ENCODE results near the gene CD300LG. TPM values are rescaled to one million over a fixed set of nuclear protein-coding genes. Genes with fewer than 3 reads are reported as not detected.

Gene CD300LG
- total and polyA plus RNA-seq, 2 experiments from 2014 or later = not detected

DNA sequence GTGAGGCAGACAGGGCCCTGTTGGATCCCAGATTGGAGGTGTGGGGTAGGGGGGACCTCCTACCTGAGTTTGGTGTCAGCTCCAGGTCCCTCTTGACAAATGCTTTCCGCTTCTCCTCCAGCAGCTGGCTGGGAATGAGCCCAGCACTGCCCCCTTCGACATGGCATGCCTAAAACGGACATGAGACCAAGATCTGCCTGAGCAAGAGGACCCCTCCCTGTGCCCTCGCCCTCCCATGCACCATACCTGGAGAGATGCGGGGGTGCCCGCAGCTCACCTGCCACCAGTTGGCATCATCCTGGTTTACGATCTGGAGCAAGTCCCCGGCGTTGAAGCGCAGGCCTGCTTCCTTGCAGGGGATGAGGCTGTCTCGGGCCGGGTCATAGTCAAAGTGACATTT is 34.2 kb downstream of the CD300LG start:
- Histone ChIP-seq H3K36me3 (ENCODE audit: insufficient read depth) (no peaks in the 10 kb centered on the region), H3F3A (replicated peaks; ENCODE audit: low read depth) (no peaks in the 10 kb centered on the region), H3K9me2 (ENCODE audit: insufficient read depth) (no peaks in the 10 kb centered on the region), H4K20me1 (replicated peaks; ENCODE audit: insufficient read depth) (no peaks in the 10 kb centered on the region), H3K27me3 (ENCODE audit: insufficient read depth) (no peaks in the 10 kb centered on the region), H2AFZ (no peak overlapping the region), H3K79me2 (replicated peaks; ENCODE audit: insufficient read depth) (no peaks in the 10 kb centered on the region), H3K4me3 (no peak overlapping the region), H3K27ac (ENCODE audit: low read depth) (no peak overlapping the region), H3K4me1 (ENCODE audit: insufficient read depth) (peaks cover 8% of the 10 kb centered on the region; the same call in 1 of the 2 replicates), H3K4me2 (no peak overlapping the region)
- Mint-ChIP-seq H3K36me3 (ENCODE audit: low read depth) (peaks cover 8% of the 10 kb centered on the region; the same call in 1 of the 3 replicates), H3K27ac (no peak overlapping the region), H3K4me3 (no peak overlapping the region), H3K4me1 (peaks cover 13% of the 10 kb centered on the region), H3K27me3 (ENCODE audit: insufficient read depth, low read depth, poor library complexity) (peaks cover 8% of the 10 kb centered on the region), H3K9me3 (no peaks in the 10 kb centered on the region)
- TF ChIP-seq JUNB (IDR thresholded peaks at IDR 0.05; ENCODE audit: unreplicated experiment) = no peak
- DNase-seq (ENCODE audit: low spot score) (no peak), ATAC-seq (no peak)

DNA sequence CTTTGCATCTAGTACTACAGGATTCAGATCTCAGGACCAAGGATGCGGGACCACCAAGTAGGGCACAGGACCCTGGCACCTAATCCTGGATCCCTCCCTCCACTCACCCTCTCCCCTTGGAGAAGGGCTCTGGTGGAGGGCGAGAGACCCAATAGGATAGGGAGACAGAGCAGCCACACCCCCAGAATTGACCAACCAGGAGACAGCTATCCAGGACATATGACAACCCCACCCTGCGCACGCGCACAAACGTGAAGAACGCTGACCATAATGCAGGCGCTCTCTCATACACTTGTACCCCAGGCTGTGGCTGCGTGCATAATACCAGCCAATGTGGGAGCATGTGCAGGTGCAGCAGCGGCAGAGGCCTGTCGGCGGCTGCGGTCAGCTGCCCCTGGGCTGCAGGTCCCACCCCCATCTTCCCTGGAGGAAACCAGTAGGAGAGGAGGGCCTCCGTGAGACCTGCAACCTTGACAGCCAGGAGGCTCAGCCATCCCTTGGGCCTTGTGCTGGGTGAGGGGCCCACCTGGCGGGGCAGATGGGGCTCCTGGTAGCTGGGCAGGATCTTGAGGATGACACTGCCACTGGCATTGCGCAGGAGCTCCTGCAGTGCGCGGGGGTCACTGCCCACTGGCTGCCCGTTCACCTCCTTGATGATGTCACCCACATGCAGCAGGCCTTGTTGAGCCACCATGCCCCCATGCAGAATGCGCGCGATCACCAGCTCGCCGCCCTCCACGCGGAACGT is 35.0 kb downstream of the CD300LG start:
- no peaks in the 10 kb centered on the region for H4K20me1 ChIP-seq (replicated peaks; ENCODE audit: insufficient read depth)
- no peaks in the 10 kb centered on the region for H3K27me3 ChIP-seq (ENCODE audit: insufficient read depth)
- H3K4me3 ChIP-seq = no peak overlapping the region
- H3K4me1 ChIP-seq (ENCODE audit: insufficient read depth) = peaks cover 8% of the 10 kb centered on the region; the same call in 1 of the 2 replicates
- Mint-ChIP-seq H3K4me1 (peaks cover 19% of the 10 kb centered on the region), H3K9me3 (no peaks in the 10 kb centered on the region), H3K27me3 (ENCODE audit: insufficient read depth, low read depth, poor library complexity) (peaks cover 8% of the 10 kb centered on the region), H3K4me3 (no peak overlapping the region), H3K36me3 (ENCODE audit: low read depth) (peaks cover 8% of the 10 kb centered on the region; the same call in 1 of the 3 replicates), H3K27ac (no peak overlapping the region)
- no peaks in the 10 kb centered on the region for H3F3A ChIP-seq (replicated peaks; ENCODE audit: low read depth)
- DNase-seq (ENCODE audit: low spot score) = peak; percentile 20
- H2AFZ ChIP-seq = no peak overlapping the region
- H3K27ac ChIP-seq (ENCODE audit: low read depth) = no peak overlapping the region
- no peak for TF ChIP-seq CREB1 (CRISPR knock-in tag; IDR thresholded peaks at IDR 0.05; ENCODE audit: low read depth)
- no peak for TF ChIP-seq ZNF331 (CRISPR knock-in tag; IDR thresholded peaks at IDR 0.05; ENCODE audit: low read depth)
- H3K36me3 ChIP-seq (ENCODE audit: insufficient read depth) = no peaks in the 10 kb centered on the region
- no peaks in the 10 kb centered on the region for H3K9me2 ChIP-seq (ENCODE audit: insufficient read depth)
- H3K79me2 ChIP-seq (replicated peaks; ENCODE audit: insufficient read depth) = no peaks in the 10 kb centered on the region
- ATAC-seq = no peak
- H3K4me2 ChIP-seq = no peak overlapping the region

- Histone ChIP-seq H2AFZ (no peak overlapping the region), H3K9me2 (ENCODE audit: insufficient read depth) (no peaks in the 10 kb centered on the region), H3F3A (replicated peaks; ENCODE audit: low read depth) (no peaks in the 10 kb centered on the region), H3K36me3 (ENCODE audit: insufficient read depth) (no peaks in the 10 kb centered on the region), H3K4me3 (no peak overlapping the region), H3K27ac (ENCODE audit: low read depth) (no peak overlapping the region), H3K4me1 (ENCODE audit: insufficient read depth) (peaks cover 8% of the 10 kb centered on the region; the same call in 1 of the 2 replicates), H3K27me3 (ENCODE audit: insufficient read depth) (no peaks in the 10 kb centered on the region), H3K4me2 (no peak overlapping the region), H3K79me2 (replicated peaks; ENCODE audit: insufficient read depth) (no peaks in the 10 kb centered on the region), H4K20me1 (replicated peaks; ENCODE audit: insufficient read depth) (no peaks in the 10 kb centered on the region)
- H3K27me3 Mint-ChIP-seq (ENCODE audit: insufficient read depth, low read depth, poor library complexity) = peaks cover 8% of the 10 kb centered on the region
- DNase-seq (ENCODE audit: low spot score) (no peak), ATAC-seq (no peak)
- H3K9me3 Mint-ChIP-seq = no peaks in the 10 kb centered on the region
- no peak overlapping the region for H3K4me3 Mint-ChIP-seq
- H3K4me1 Mint-ChIP-seq = peaks cover 19% of the 10 kb centered on the region
- TF ChIP-seq EZH2phosphoT487 (IDR thresholded peaks at IDR 0.05; ENCODE audit: unreplicated experiment) (no peak), ETS1 (IDR thresholded peaks at IDR 0.05) (no peak), POLR2AphosphoS5 (IDR thresholded peaks at IDR 0.05; ENCODE audit: low read depth) (no peak), EZH2 (IDR thresholded peaks at IDR 0.05; ENCODE audit: low read depth, unreplicated experiment) (no peak), JUNB (IDR thresholded peaks at IDR 0.05; ENCODE audit: unreplicated experiment) (no peak), CREB1 (CRISPR knock-in tag; IDR thresholded peaks at IDR 0.05; ENCODE audit: low read depth) (no peak)
- no peak overlapping the region for H3K27ac Mint-ChIP-seq
- peaks cover 8% of the 10 kb centered on the region; the same call in 1 of the 3 replicates for H3K36me3 Mint-ChIP-seq (ENCODE audit: low read depth)
Measured at GRCh38 chr17:43882761-43883415, 35.9 kb downstream of the CD300LG start.

All from GM23338 (cell line).